ENCODE measurements around the gene WDR27.

The WDR27 gene

DNA sequence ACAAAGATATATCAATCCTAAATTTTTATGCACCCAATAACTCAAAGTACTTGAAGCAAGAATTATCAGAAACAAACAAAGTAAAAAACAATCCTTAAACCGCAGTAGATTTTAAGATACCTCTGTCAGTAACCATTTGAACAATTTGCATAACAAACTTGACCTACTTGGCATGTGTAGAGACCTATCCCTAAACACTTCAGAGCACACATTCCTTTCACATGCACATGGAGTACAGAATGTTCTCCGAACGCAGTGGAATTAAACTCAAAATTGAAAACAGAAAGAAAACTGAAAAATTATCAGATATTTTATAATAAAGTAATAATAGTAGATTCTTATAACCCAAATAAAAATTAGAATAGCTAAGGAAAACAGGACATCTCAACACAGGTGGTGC lies 285.6 kb downstream of the WDR27 start:
- in situ Hi-C loops (cut with MboI; ENCODE audit: low sequenced_read_pairs), result no loop called here

DNA sequence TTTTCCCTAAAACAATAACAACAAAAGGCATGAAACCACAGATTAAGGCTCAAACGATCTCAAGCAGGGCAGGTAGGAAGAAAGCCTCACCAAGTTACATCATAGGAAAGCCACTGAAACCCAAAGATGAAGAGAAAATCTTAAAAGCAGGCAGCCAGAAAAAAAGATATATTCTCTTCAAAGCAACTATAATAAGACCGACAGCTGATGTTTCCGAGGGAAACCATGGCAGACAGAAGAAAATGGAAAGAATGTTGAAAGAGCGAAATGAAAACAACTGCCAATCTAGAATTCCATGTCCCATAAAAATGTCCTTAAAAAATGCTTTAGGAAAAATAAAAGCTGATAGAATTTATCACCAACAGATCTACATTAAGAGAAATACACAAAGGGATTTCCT lies 286.6 kb downstream of the WDR27 start:
- in situ Hi-C loops (cut with MboI; ENCODE audit: low sequenced_read_pairs), result no loop called here

DNA sequence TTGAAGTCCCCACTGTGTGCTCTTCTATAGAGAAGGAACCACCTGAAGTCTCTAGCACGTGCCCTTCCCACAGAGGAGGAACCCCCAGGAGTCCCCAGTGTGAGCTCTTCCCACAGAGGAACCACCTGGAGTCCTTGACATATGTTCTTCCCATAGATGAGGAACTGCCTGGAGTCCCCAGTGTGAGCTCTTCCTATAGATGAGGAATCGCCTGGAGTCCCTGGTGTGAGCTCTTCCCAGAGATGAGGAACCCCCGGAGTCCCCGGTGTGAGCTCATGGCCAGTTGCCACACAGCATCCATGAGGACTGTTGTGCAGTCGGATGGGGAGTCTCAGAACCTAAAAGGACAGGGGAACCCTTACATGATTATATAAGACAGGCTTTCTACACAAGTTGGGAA lies 290.1 kb downstream of the WDR27 start:
- in situ Hi-C loops (cut with MboI; ENCODE audit: low sequenced_read_pairs), result no loop called here

DNA sequence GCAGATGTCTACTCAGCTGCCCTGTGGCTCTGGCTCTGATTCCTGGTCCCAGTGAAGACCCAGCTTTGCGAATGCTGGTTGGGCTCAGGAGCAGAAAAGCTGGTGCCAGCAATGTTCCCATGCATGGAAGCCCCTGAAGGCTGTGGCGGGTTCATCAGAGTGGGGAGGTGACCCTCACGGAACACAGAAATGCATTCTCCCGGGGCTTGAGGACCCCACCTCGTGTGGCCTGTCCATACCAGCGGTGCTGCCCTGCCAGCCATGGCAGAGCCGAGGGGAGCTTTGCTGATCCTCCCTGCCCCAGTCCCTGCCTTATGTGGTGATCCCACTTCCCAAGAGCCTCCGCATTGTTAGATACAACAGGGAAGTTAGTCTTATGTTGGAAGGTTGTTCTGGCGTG lies 290.5 kb downstream of the WDR27 start:
- in situ Hi-C loops (cut with MboI; ENCODE audit: low sequenced_read_pairs), result no loop called here

GRCh38 chr6:169409742-169410312 lies 292.0 kb downstream of the WDR27 start:
- in situ Hi-C loops (cut with MboI; ENCODE audit: low sequenced_read_pairs), result no loop called here

GRCh38 chr6:169407325-169407724 lies 294.5 kb downstream of the WDR27 start:
- in situ Hi-C loops (cut with MboI; ENCODE audit: low sequenced_read_pairs), result no loop called here
